GM06990 (cell line): Measurements from ENCODE around the gene FAM107B.
"Not testable (repeated sequence)": the region's sequence is repeated elsewhere in the genome, so short reads cannot be mapped to it uniquely, and the experiment has no call there.

Experiments used
- DNase-seq: peaks from one replicate; pipeline ENCODE4 v3.0.0-alpha.2; 2011; ENCODE audit not compliant: insufficient read length; ENCODE audit errors: extremely low read depth
- H3K27me3 ChIP-seq: replicated peaks from 2 replicates; pipeline ENCODE4 v1.6.0; 2011; ENCODE audit warnings: low read length; ENCODE audit not compliant: control insufficient read depth, insufficient read depth
- H3K36me3 ChIP-seq: 2 replicates; pipeline ENCODE4 v1.5.1; 2011; ENCODE audit warnings: low read length; ENCODE audit not compliant: control insufficient read depth, insufficient read depth
- H3K4me3 ChIP-seq: replicated peaks from 2 replicates; pipeline ENCODE4 v1.5.1; 2011; ENCODE audit warnings: low read depth, mild to moderate bottlenecking, control low read depth, low read length
- TF ChIP-seq, protein P1 (sequence below): IDR thresholded peaks from 2 replicates; pipeline ENCODE4 v1.5.1; 2011; ENCODE audit warnings: low read length, control low read depth, mild to moderate bottlenecking, inconsistent platforms; ENCODE audit not compliant: insufficient read depth, poor library complexity, severe bottlenecking

The FAM107B gene

DNA sequence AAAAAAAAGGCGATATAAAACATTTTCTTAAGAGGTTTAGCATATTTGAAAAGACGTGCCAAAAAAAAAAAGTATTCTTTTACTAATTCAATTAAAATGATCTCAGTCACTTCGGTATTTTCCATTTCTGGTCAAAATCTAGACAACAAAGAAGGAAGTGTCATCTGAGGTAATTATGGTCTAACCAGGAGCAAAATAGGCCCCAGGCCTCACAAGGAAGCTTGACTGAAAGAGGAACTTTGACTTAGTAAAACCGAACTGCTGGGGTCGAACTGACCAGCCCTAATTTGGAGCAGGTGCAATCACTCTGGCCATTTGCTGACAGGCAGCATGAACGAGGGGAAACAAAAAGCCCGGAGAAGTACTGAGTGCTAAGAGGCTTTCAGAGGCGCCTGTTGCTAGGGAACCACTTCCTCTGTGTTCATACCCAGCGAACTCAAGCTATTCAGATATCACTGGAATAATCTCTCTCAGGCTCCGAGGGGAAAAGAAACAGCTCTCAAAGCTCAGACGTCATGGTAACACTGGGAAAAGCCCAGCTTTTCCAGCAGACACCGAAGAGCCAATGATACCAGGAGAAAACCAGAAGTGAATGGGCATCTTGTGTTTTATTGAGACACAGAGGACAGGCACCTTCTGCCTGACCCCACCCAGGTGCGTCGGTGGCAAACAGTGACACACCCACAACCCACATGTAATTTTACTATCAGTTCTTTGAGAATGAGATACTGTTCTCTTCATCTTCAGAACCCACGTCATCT, 126.5 kb downstream of the FAM107B start:
- TF ChIP-seq, protein P1, sequence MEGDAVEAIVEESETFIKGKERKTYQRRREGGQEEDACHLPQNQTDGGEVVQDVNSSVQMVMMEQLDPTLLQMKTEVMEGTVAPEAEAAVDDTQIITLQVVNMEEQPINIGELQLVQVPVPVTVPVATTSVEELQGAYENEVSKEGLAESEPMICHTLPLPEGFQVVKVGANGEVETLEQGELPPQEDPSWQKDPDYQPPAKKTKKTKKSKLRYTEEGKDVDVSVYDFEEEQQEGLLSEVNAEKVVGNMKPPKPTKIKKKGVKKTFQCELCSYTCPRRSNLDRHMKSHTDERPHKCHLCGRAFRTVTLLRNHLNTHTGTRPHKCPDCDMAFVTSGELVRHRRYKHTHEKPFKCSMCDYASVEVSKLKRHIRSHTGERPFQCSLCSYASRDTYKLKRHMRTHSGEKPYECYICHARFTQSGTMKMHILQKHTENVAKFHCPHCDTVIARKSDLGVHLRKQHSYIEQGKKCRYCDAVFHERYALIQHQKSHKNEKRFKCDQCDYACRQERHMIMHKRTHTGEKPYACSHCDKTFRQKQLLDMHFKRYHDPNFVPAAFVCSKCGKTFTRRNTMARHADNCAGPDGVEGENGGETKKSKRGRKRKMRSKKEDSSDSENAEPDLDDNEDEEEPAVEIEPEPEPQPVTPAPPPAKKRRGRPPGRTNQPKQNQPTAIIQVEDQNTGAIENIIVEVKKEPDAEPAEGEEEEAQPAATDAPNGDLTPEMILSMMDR: no peak
- Histone ChIP-seq H3K36me3 (no peaks in the 10 kb centered on the region), H3K27me3 (no peaks in the 10 kb centered on the region), H3K4me3 (peak overlapping the region; percentile 48)
- DNase-seq: peak; percentile 84

DNA sequence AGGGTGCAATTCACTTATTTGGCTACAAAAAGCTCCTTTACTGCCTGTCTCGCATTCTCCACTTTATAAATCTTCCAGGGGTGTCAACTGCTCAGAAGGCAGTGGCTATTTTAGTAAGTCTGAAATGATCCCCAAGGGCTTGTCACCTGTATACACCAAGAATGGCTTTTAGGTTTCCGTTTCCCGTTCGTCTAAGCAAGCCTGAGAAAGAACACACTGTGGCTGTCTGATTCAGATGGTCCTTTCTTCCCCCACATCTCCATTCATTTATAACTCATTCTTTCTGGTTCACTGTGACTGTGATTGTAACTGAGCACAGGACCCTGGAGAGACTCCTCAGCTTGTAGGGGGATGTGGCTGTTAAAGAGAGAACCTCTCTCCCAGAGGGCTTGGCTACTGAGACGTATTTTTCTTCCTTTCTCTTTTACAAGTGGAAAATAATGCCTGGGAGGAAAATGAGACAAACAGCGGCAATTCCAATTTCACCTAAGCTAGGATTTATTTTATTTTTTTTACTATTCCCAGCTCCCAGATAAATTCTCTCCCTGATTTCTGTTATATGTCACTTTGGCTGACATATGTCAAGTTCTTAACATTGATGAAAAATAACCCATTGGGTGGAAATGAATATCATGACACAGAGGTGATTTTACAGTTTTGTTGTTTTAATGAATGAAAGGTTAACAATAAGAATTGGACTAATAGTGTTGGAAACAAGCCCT, 129.3 kb downstream of the FAM107B start:
- Histone ChIP-seq H3K36me3 (no peaks in the 10 kb centered on the region), H3K4me3 (no peak overlapping the region)
- peak; percentile 56 for DNase-seq

DNA sequence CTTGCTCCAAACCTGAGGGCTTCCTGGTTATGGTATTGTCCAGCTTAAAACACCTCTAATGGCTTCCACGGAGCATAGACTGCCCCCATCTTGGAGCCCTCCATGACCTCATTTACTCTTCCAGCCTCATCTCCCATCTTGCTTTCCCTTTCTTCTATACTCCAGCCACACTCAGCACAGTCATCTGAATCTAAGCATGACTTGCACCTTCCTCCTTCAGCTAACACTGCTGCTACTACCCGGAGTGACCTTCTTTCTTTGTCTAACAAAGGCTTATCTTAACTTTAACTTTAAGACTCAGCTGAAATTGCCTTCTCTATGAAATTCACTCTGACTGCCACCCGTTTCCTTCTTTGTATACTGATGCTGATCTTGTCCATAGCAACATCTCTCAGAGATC, 135.1 kb downstream of the FAM107B start:
- TF ChIP-seq, protein P1: no peak
- no peak overlapping the region for H3K4me3 ChIP-seq
- H3K36me3 ChIP-seq: no peaks in the 10 kb centered on the region
- DNase-seq: no peak
- peaks cover 1% of the 10 kb centered on the region for H3K27me3 ChIP-seq

More for the DNA sequence above, 129.3 kb downstream of the FAM107B start:
- no peaks in the 10 kb centered on the region for H3K27me3 ChIP-seq
- TF ChIP-seq, protein P1: no peak

DNA sequence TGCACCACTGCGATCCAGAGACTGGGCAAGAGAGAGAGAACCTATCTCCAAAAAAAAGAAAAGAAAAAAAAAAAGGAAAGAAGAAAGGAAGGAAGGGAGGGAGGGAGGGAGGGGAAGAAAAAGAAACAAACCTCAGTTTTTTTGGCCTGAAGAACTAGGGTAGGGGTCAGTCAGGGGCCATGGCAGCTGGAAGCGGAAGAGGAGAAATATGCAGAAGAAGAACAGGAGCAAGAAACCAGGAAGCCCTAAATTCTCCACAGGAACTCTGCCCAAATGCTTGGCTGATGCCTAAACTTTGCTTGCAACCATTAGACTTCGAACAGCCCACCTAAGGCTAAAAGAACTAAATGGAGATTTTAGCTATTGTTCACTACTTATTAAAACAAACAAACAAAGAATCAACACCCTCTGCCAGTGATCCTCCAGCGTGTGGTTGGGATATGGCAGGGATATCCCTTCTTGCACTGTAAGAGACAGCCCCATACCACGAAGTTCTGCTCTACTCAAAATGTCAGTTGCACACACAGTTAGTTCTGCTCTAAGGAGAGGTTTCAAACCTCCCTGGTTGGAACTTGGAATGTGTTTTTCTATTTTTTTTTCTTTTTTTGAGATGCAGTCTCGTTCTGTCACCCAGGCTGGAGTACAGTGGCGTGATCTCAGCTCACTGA, 139.5 kb downstream of the FAM107B start:
- no peak for DNase-seq
- TF ChIP-seq, protein P1: no peak

DNA sequence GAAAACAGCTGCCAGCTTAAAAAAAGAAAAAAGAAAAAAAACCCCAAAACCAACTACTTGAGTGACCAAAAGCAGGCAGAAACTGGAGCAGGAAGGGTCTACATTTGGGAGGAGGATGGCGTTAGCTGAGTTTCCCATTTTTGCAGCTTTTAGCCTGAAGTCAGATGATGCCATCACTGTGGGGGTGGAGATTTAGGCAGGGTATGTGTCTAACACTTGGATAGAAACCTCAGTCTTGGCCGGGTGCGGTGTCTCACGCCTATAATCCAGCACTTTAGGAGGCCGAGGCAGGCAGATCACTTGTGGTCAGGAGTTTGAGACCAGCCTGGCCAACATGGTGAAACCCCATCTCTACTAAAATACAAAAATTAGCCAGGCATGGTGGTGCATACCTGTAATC, 140.1 kb downstream of the FAM107B start:
- not testable (repeated sequence) for H3K36me3 ChIP-seq, H3K4me3 ChIP-seq, H3K27me3 ChIP-seq, DNase-seq

More for the DNA sequence above, 139.5 kb downstream of the FAM107B start:
- Histone ChIP-seq H3K4me3 (no peak overlapping the region), H3K27me3 (peaks cover 1% of the 10 kb centered on the region), H3K36me3 (no peaks in the 10 kb centered on the region)
